ENCODE data around the gene FSTL4. TPM values are rescaled to one million over a fixed set of nuclear protein-coding genes. Genes with fewer than 3 reads are reported as not detected.

The FSTL4 gene
- total and polyA plus RNA-seq, 4 donors, result 0.02 to 0.18 TPM; not detected in 2

GRCh38 chr5:133354323-133355185 lies 257.8 kb downstream of the FSTL4 start (continued):
- TF ChIP-seq ZBTB33 (IDR thresholded peaks at IDR 0.05) (no peak), HNF4G (IDR thresholded peaks at IDR 0.05) (no peak), CTCF (IDR thresholded peaks at IDR 0.05; ENCODE audit: low read depth, low read length, missing input control) (no peak), SP1 (IDR thresholded peaks at IDR 0.05) (no peak), GABPA (IDR thresholded peaks at IDR 0.05 in 1 of 2, conservative IDR thresholded peaks at IDR 0.05 in 1 of 2) (no peak), RAD21 (IDR thresholded peaks at IDR 0.05) (no peak)

GRCh38 chr5:133353741-133354140 lies 258.6 kb downstream of the FSTL4 start:
- Histone ChIP-seq H3K27me3 (ENCODE audit: control insufficient read depth in 4 of 4, insufficient read depth in 4 of 4, low read length in 3 of 4) (no peaks in the 10 kb centered on the region), H3K9me3 (ENCODE audit: control insufficient read depth in 4 of 4, low read length in 3 of 4) (no peaks in the 10 kb centered on the region), H3K36me3 (ENCODE audit: control insufficient read depth in 4 of 4, insufficient read depth in 3 of 4, low read depth in 1 of 4, low read length in 3 of 4) (no peaks in the 10 kb centered on the region), H3K4me1 (ENCODE audit: control insufficient read depth in 4 of 4, insufficient read depth in 4 of 4, low read length in 3 of 4) (no peaks in the 10 kb centered on the region), H3K4me3 (ENCODE audit: low read depth in 1 of 3, low read length in 3 of 3) (no peak overlapping the region), H3K27ac (ENCODE audit: low read depth in 1 of 2, low read length in 2 of 2) (no peak overlapping the region), H3K9ac (ENCODE audit: low read depth in 1 of 2, low read length in 2 of 2) (no peak overlapping the region)
- DNase-seq (ENCODE audit: low spot score), result peak; percentile 32
- 61% methylated on average over 8 of the region's 8 CpGs for WGBS
- TF ChIP-seq RXRA (IDR thresholded peaks at IDR 0.05), result peak; percentile 37 to 67
- peak; percentile 83 for TF ChIP-seq REST (IDR thresholded peaks at IDR 0.05)
- peak; percentile 88 for TF ChIP-seq NR2F2 (IDR thresholded peaks at IDR 0.05)
- no peak for TF ChIP-seq HNF4G (IDR thresholded peaks at IDR 0.05)

GRCh38 chr5:133348406-133348805 lies 263.9 kb downstream of the FSTL4 start:
- no peaks in the 10 kb centered on the region for H3K4me1 ChIP-seq (ENCODE audit: control insufficient read depth in 4 of 4, insufficient read depth in 4 of 4, low read length in 3 of 4)
- H3K9ac ChIP-seq (ENCODE audit: low read depth in 1 of 2, low read length in 2 of 2), result no peak overlapping the region
- 94% methylated on average over 4 of the region's 4 CpGs for WGBS
- no peak for DNase-seq (ENCODE audit: low spot score)
- H3K9me3 ChIP-seq (ENCODE audit: control insufficient read depth in 4 of 4, low read length in 3 of 4), result no peaks in the 10 kb centered on the region
- H3K27ac ChIP-seq (ENCODE audit: low read depth in 1 of 2, low read length in 2 of 2), result no peak overlapping the region
- no peak overlapping the region for H3K4me3 ChIP-seq (ENCODE audit: low read depth in 1 of 3, low read length in 3 of 3)
- H3K36me3 ChIP-seq (ENCODE audit: control insufficient read depth in 4 of 4, insufficient read depth in 3 of 4, low read depth in 1 of 4, low read length in 3 of 4), result no peaks in the 10 kb centered on the region
- no peaks in the 10 kb centered on the region for H3K27me3 ChIP-seq (ENCODE audit: control insufficient read depth in 4 of 4, insufficient read depth in 4 of 4, low read length in 3 of 4)
- no peak for TF ChIP-seq EGR1 (IDR thresholded peaks at IDR 0.05; ENCODE audit: low read depth in 2 of 2)
- TF ChIP-seq RAD21 (IDR thresholded peaks at IDR 0.05), result no peak
- TF ChIP-seq YY1 (IDR thresholded peaks at IDR 0.05), result no peak
- no peak for TF ChIP-seq REST (IDR thresholded peaks at IDR 0.05)
- TF ChIP-seq ZBTB33 (IDR thresholded peaks at IDR 0.05), result no peak
- TF ChIP-seq JUND (IDR thresholded peaks at IDR 0.05), result no peak
- TF ChIP-seq FOXA1 (IDR thresholded peaks at IDR 0.05), result no peak
- no peak for TF ChIP-seq MAX (IDR thresholded peaks at IDR 0.05)
- no peak for TF ChIP-seq ATF3 (IDR thresholded peaks at IDR 0.05)

Data from liver (tissue), 9 donors.